Subcutaneous abdominal adipose tissue (tissue), 5 donors: ENCODE measurements around the gene GUCY1A1.

Experiments
- H3K27ac ChIP-seq: one replicate; pipeline ENCODE4 v1.7.0; 2013; ENCODE audit warnings: low read depth, mild to moderate bottlenecking, inconsistent platforms, low read length, moderate library complexity
- H3K27me3 ChIP-seq, 5 donors: one replicate each; pipeline ENCODE4 v1.7.0; 2013; ENCODE audit warnings: low read length in 5 of 5, inconsistent platforms in 1 of 5; ENCODE audit not compliant: control insufficient read depth in 5 of 5, insufficient read depth in 4 of 5
- H3K36me3 ChIP-seq, 5 donors: one replicate each; pipeline ENCODE4 v1.7.0; 2013; ENCODE audit warnings: low read length in 5 of 5; ENCODE audit not compliant: control insufficient read depth in 5 of 5, insufficient read depth in 5 of 5
- H3K4me1 ChIP-seq, 5 donors: one replicate each; pipeline ENCODE4 v1.7.0; 2013; ENCODE audit warnings: low read length in 5 of 5, mild to moderate bottlenecking in 3 of 5, moderate library complexity in 1 of 5; ENCODE audit not compliant: control insufficient read depth in 5 of 5, insufficient read depth in 5 of 5
- H3K4me3 ChIP-seq, 5 donors: one replicate each; pipeline ENCODE4 v1.7.0; 2013; ENCODE audit warnings: low read length in 5 of 5, low read depth in 1 of 5
- H3K9ac ChIP-seq, 5 donors: one replicate each; pipeline ENCODE4 v1.7.0; 2013; ENCODE audit warnings: low read length in 5 of 5, mild to moderate bottlenecking in 4 of 5, moderate library complexity in 3 of 5
- H3K9me3 ChIP-seq, 5 donors: one replicate each; pipeline ENCODE4 v1.7.0; 2013; ENCODE audit warnings: low read length in 5 of 5; ENCODE audit not compliant: control insufficient read depth in 5 of 5
- donor health status: healthy.
- donor health status: healthy.
- donor health status: healthy.
- donor health status: healthy.
- donor health status: healthy.

Gene GUCY1A1

DNA sequence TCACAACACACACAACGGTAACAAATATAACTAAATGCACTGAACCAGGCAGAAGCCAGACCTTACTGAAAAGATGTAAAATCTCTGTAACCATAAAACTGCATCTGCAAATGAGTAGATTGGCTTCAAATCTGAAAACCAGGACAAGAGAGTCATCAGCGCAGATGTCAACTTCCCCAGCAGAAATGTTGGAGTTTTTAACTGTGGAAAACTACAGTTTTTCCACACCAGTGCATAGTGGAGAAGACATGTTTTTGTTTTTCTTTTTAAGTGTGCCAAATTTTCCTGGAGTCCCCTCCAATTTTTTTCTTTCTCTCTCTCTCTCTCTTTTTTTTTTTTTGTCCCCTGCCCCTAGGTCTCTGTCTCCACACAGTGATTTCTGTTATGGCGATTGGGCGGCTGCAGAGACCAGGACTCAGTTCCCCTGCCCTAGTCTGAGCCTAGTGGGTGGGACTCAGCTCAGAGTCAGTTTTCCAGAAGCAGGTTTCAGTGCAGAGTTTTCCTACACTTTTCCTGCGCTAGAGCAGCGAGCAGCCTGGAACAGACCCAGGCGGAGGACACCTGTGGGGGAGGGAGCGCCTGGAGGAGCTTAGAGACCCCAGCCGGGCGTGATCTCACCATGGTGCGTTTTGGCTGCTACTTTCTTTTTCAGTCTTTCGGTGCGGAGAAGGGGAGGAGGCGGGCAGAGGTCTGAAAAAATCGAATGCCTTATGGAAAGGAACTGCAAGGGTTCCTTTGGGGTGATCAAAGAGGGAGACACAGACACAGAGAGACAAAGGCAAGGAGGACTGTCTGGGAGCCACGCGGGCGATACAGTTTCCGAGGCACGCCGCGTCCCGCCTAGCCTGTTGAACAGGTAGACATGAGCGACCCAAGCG is at the start of gene GUCY1A1:
GUCY1A1 (plus strand) TSS at position 505 of the 878 bp plus-strand sequence. CDS start 30,020 bp downstream, outside the sequence.
- Histone ChIP-seq H3K9me3 (no peaks in the 10 kb centered on the region), H3K27ac (peak within 1 kb of the TSS; percentile 21), H3K36me3 (no peaks in the 10 kb centered on the region), H3K9ac (peak within 1 kb of the TSS in 3 of 5 donors; percentile 40 to 66 (median 64)), H3K4me1 (peaks cover 0 to 18% (median 16%) of the 10 kb centered on the region in 5 donors), H3K4me3 (peak within 1 kb of the TSS; percentile 69 to 80 (median 79)), H3K27me3 (peaks cover 0 to 13% (median 10%) of the 10 kb centered on the region in 5 donors)

DNA sequence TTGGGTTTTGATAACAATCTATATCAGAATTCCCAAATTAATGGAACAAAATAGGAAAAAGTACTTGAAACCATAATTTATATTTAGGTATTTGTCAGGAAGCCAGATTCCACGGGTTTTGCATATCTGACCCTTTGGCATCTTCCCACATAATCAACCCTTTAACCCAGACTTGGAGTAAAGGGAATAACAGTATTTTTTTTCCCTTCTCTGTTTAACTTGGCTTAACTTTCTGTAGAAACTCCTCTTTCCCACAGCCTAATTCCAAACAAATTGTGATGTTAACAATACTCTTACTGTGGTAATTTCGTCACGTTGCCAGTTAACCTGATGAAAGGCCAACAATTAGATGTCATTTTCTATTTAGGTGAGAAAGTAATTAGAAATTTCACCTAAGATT is 49.4 kb upstream of the GUCY1A1 start:
- H3K27ac ChIP-seq: no peak overlapping the region
- H3K4me3 ChIP-seq: no peak overlapping the region
- H3K36me3 ChIP-seq: no peaks in the 10 kb centered on the region
- H3K27me3 ChIP-seq: no peaks in the 10 kb centered on the region
- no peaks in the 10 kb centered on the region for H3K4me1 ChIP-seq
- no peaks in the 10 kb centered on the region for H3K9me3 ChIP-seq
- no peak overlapping the region for H3K9ac ChIP-seq

DNA sequence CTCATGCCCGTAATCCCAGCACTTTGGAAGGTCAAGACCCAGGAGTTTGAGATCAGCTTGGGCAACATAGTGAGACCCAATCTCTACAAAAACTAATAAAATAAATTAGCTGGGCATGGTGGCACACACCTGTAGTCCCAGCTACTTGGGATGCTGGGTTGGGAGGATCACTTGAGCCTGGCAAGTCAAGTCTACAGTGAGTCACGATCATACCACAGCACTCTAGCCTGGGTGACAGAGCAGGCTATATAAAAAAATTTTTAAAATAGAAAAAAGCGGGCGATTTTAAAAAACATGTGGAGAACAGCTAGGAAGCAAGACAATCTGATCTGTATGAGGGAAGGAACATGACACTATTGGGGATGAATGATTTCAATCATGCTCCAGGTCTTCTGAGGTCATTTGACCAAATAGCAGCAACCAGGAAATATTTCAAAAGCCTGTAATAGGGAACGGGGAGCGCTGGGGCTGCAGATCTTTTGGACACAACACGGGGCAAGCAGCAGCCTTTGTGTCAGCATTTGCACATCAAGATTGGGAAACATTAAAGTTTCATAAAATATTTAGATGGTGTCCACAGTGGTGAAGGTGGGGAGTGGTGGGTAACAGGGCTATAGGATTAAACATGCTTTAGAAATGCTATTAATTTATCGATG is 48.3 kb upstream of the GUCY1A1 start:
- Histone ChIP-seq H3K4me1 (no peaks in the 10 kb centered on the region), H3K36me3 (no peaks in the 10 kb centered on the region), H3K27me3 (no peaks in the 10 kb centered on the region), H3K9me3 (no peaks in the 10 kb centered on the region), H3K27ac (no peak overlapping the region), H3K9ac (no peak overlapping the region), H3K4me3 (no peak overlapping the region)

GRCh38 chr4:155620637-155621036 is 46.0 kb upstream of the GUCY1A1 start:
- Histone ChIP-seq H3K9ac (no peak overlapping the region), H3K27me3 (no peaks in the 10 kb centered on the region), H3K4me1 (no peaks in the 10 kb centered on the region), H3K36me3 (no peaks in the 10 kb centered on the region), H3K4me3 (no peak overlapping the region), H3K27ac (no peak overlapping the region), H3K9me3 (no peaks in the 10 kb centered on the region)

GRCh38 chr4:155624478-155624877 is 42.2 kb upstream of the GUCY1A1 start:
- H3K9me3 ChIP-seq: no peaks in the 10 kb centered on the region
- peaks cover 0 to 5% (median 0%) of the 10 kb centered on the region in 5 donors for H3K4me1 ChIP-seq
- no peak overlapping the region for H3K27ac ChIP-seq
- no peaks in the 10 kb centered on the region for H3K36me3 ChIP-seq
- H3K9ac ChIP-seq: no peak overlapping the region
- H3K4me3 ChIP-seq: no peak overlapping the region
- no peaks in the 10 kb centered on the region for H3K27me3 ChIP-seq

DNA sequence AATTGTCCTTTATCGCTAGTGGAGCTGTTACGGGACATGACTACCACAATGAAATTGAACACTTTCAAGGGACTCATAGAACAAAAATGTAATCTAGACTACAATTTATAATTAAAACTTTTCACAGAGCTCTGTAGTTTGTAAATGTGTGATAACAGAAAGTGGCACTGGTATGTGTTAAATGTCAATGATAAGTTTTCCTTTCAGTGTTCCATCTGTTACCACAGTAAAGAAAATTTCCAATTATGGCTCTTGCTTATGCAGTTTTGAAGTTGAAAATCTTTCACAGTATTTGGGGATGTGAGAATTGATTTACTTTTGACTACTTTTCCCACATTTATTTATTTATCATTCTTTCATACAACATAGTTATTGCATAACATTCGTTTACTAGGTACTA is 40.1 kb upstream of the GUCY1A1 start:
- H3K9me3 ChIP-seq: no peaks in the 10 kb centered on the region
- no peak overlapping the region for H3K4me3 ChIP-seq
- H3K4me1 ChIP-seq: peaks cover 0 to 10% (median 0%) of the 10 kb centered on the region in 5 donors
- H3K36me3 ChIP-seq: no peaks in the 10 kb centered on the region
- no peak overlapping the region for H3K27ac ChIP-seq
- H3K27me3 ChIP-seq: no peaks in the 10 kb centered on the region
- no peak overlapping the region for H3K9ac ChIP-seq

GRCh38 chr4:155629183-155629825 is 37.3 kb upstream of the GUCY1A1 start:
- Histone ChIP-seq H3K9me3 (no peaks in the 10 kb centered on the region), H3K9ac (no peak overlapping the region), H3K27ac (no peak overlapping the region), H3K4me1 (peaks cover 0 to 10% (median 0%) of the 10 kb centered on the region in 5 donors), H3K27me3 (no peaks in the 10 kb centered on the region), H3K36me3 (no peaks in the 10 kb centered on the region), H3K4me3 (no peak overlapping the region)

- Histone ChIP-seq H3K4me1 (peaks cover 0 to 10% (median 0%) of the 10 kb centered on the region in 5 donors), H3K27me3 (no peaks in the 10 kb centered on the region), H3K36me3 (no peaks in the 10 kb centered on the region), H3K27ac (no peak overlapping the region), H3K9me3 (no peaks in the 10 kb centered on the region), H3K9ac (no peak overlapping the region), H3K4me3 (no peak overlapping the region)
Observed at GRCh38 chr4:155629956-155630355, 36.7 kb upstream of the GUCY1A1 start.

DNA sequence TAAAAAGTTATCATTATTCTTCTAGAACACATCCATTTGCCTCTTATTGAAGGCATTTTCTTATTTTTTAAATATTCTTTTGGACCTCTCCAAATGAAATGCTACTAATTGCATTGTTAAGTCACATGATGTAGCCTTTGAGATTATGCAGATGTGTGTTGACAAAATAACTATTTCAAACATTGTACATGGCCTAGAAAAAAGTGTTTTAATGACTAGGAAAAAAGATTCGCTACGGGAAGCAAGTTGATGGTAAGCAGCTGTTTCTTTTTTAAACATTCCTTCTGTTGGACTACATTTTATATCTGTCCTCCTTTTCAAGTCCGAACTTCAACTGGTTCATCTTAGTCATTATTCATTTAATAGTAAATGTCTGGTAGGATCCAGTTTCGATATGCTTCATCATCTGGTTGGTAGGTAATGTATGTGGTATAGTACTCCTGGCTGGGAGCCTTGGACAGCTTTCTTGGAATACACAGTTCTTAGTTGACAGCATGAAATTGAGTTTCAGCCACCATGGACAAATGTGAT is 34.3 kb upstream of the GUCY1A1 start:
- Histone ChIP-seq H3K27ac (no peak overlapping the region), H3K9ac (no peak overlapping the region), H3K4me3 (no peak overlapping the region), H3K4me1 (peaks cover 0 to 10% (median 0%) of the 10 kb centered on the region in 5 donors), H3K36me3 (no peaks in the 10 kb centered on the region), H3K27me3 (no peaks in the 10 kb centered on the region), H3K9me3 (no peaks in the 10 kb centered on the region)
